Body of pancreas (tissue), 4 donors: ENCODE results near the gene TBX5. TPM values are rescaled to one million over a fixed set of nuclear protein-coding genes. Genes with fewer than 3 reads are reported as not detected.

ENCODE experiments used
- ATAC-seq: fragments of 150-250 bp; one replicate; pipeline ENCODE4 v1.9.1; 2016
- DNase-seq, 4 donors: peaks; one replicate each; pipeline ENCODE4 v3.0.0-alpha.2; 2019
- H3K27ac ChIP-seq, 4 donors: fragments of 200-600 bp; sonication (generic); 1 replicate in 3 of 4; 2 replicates in 1 of 4; pipeline versions ENCODE4 v1.5.1 to v1.6.1; 2016 to 2019; ENCODE audit warnings: mild to moderate bottlenecking in 1 of 4, mixed read lengths in 1 of 4, moderate library complexity in 1 of 4
- H3K27me3 ChIP-seq, 2 donors: fragments of 200-600 bp; sonication (generic); one replicate each; pipeline ENCODE4 v1.6.0; 2016; ENCODE audit warnings: mild to moderate bottlenecking in 1 of 2
- H3K36me3 ChIP-seq, 2 donors: fragments of 200-600 bp; sonication (generic); replicated peaks in 1 of 2; 2 replicates each; pipeline ENCODE4 v1.5.1; 2016; ENCODE audit warnings: low read depth in 2 of 2; ENCODE audit not compliant: insufficient read depth in 1 of 2
- H3K4me1 ChIP-seq: fragments of 200-600 bp; sonication (generic); one replicate; pipeline ENCODE4 v1.6.0; 2016
- H3K4me3 ChIP-seq, 2 donors: fragments of 200-600 bp; sonication (generic); 1 replicate in 1 of 2; 2 replicates in 1 of 2; pipeline ENCODE4 v1.5.1; 2016 to 2019
- H3K9me3 ChIP-seq, 3 donors: fragments of 200-600 bp; sonication (generic); 1 replicate in 2 of 3; 2 replicates in 1 of 3; pipeline ENCODE4 v1.5.1; 2016
- CTCF ChIP-seq, 7 experiments: fragments of 450-650 bp in 4 of 7; fragments of 200-600 bp in 3 of 7; sonication (generic) in 3 of 7; IDR thresholded peaks; one replicate each; pipeline ENCODE4 v1.5.1; 2016 to 2019; ENCODE audit warnings: antibody characterized with exemption in 7 of 7
- POLR2A ChIP-seq, 3 donors: fragments of 450-650 bp; IDR thresholded peaks; one replicate each; pipeline ENCODE4 v1.6.1; 2016; ENCODE audit warnings: antibody characterized with exemption in 3 of 3, mild to moderate bottlenecking in 2 of 3
- WGBS, 2 donors: methylation state at CpG; one replicate each; pipeline ENCODE4 v1.1.5; 2017; 5-methylcytosine and 5-hydroxymethylcytosine counted together
- intact Hi-C: fragments of 100-400 bp; cut with DNase I; formaldehyde crosslinking; loops from one replicate; pipeline ENCODE4 v1.15.1; 2023
- total RNA-seq, 2 donors: library from RNA; depleted of rRNA; stranded (reverse); fragments of >200 nt; gene quantifications; one replicate each; pipeline ENCODE4 v1.1.0, GENCODE V29; 2016

The TBX5 gene
- total RNA-seq, 2 donors from 2014 or later, result not detected

- ATAC-seq (no peak), DNase-seq (no peak)
- H3K4me1 ChIP-seq, result no peaks in the 10 kb centered on the region
- 52 to 64% methylated on average over 4 of the region's 4 CpGs for WGBS, 2 donors
- no peaks in the 10 kb centered on the region for H3K9me3 ChIP-seq
- TF ChIP-seq POLR2A (IDR thresholded peaks at IDR 0.05) (no peak), CTCF (IDR thresholded peaks at IDR 0.05) (no peak)
- intact Hi-C loops, result no loop called here
- H3K4me3 ChIP-seq, result no peak overlapping the region
- no peak overlapping the region for H3K27ac ChIP-seq
- H3K27me3 ChIP-seq, result no peaks in the 10 kb centered on the region
- no peaks in the 10 kb centered on the region for H3K36me3 ChIP-seq
These were observed 21.2 kb downstream of the TBX5 start for GRCh38 chr12:114384739-114385138.

GRCh38 chr12:114381177-114381576 lies 24.8 kb downstream of the TBX5 start:
- Histone ChIP-seq H3K27me3 (no peaks in the 10 kb centered on the region), H3K4me1 (no peaks in the 10 kb centered on the region), H3K9me3 (no peaks in the 10 kb centered on the region), H3K4me3 (no peak overlapping the region), H3K27ac (no peak overlapping the region), H3K36me3 (no peaks in the 10 kb centered on the region)
- no peak for DNase-seq
- ATAC-seq, result no peak
- 18 to 25% methylated on average over 2 of the region's 2 CpGs for WGBS, 2 donors
- intact Hi-C loops, result no loop called here
- TF ChIP-seq POLR2A (IDR thresholded peaks at IDR 0.05), result no peak
- no peak for TF ChIP-seq CTCF (IDR thresholded peaks at IDR 0.05)

GRCh38 chr12:114371733-114372132 lies 34.2 kb downstream of the TBX5 start:
- Histone ChIP-seq H3K36me3 (no peaks in the 10 kb centered on the region), H3K9me3 (no peaks in the 10 kb centered on the region), H3K27ac (no peak overlapping the region), H3K27me3 (no peaks in the 10 kb centered on the region), H3K4me1 (no peaks in the 10 kb centered on the region), H3K4me3 (no peak overlapping the region)
- TF ChIP-seq POLR2A (IDR thresholded peaks at IDR 0.05), result no peak
- TF ChIP-seq CTCF (IDR thresholded peaks at IDR 0.05), result no peak
- 47 to 52% methylated on average over 7 of the region's 7 CpGs for WGBS, 2 donors
- DNase-seq (no peak), ATAC-seq (no peak)
- intact Hi-C loops, result no loop called here

GRCh38 chr12:114371250-114371649 lies 34.7 kb downstream of the TBX5 start:
- no peaks in the 10 kb centered on the region for H3K9me3 ChIP-seq
- DNase-seq, result no peak
- intact Hi-C loops, result no loop called here
- no peak overlapping the region for H3K4me3 ChIP-seq
- H3K27ac ChIP-seq, result no peak overlapping the region
- no peak for TF ChIP-seq POLR2A (IDR thresholded peaks at IDR 0.05)
- TF ChIP-seq CTCF (IDR thresholded peaks at IDR 0.05), result no peak
- no peaks in the 10 kb centered on the region for H3K4me1 ChIP-seq
- 25 to 46% methylated on average over 7 to 13 of the region's 13 CpGs for WGBS, 2 donors
- H3K27me3 ChIP-seq, result no peaks in the 10 kb centered on the region
- ATAC-seq, result no peak
- H3K36me3 ChIP-seq, result no peaks in the 10 kb centered on the region

GRCh38 chr12:114368685-114369452 lies 37.1 kb downstream of the TBX5 start:
- no peaks in the 10 kb centered on the region for H3K27me3 ChIP-seq
- H3K27ac ChIP-seq, result no peak overlapping the region
- WGBS, 2 donors, result 66 to 74% methylated on average over 8 of the region's 8 CpGs
- DNase-seq, result peak in 1 of 4 donors; percentile 7
- H3K36me3 ChIP-seq, result no peaks in the 10 kb centered on the region
- ATAC-seq, result no peak
- H3K9me3 ChIP-seq, result no peaks in the 10 kb centered on the region
- no peaks in the 10 kb centered on the region for H3K4me1 ChIP-seq
- intact Hi-C loops, result no loop called here
- H3K4me3 ChIP-seq, result no peak overlapping the region
- TF ChIP-seq CTCF (IDR thresholded peaks at IDR 0.05) (no peak), POLR2A (IDR thresholded peaks at IDR 0.05) (no peak)
